Hepatocyte (in vitro differentiated cells): Measurements from ENCODE around the gene DNLZ. TPM values are rescaled to one million over a fixed set of nuclear protein-coding genes. Genes with fewer than 3 reads are reported as not detected.

Experiments
- DNase-seq: peaks from one replicate; pipeline ENCODE4 v3.0.0-alpha.2; 2016; ENCODE audit warnings: low spot score
- H2AFZ ChIP-seq: fragments of 200-600 bp; sonication (generic); 2 replicates; pipeline ENCODE4 v1.6.0; 2016; ENCODE audit warnings: antibody characterized with exemption, mild to moderate bottlenecking
- H3K27ac ChIP-seq: fragments of 200-600 bp; sonication (generic); 2 replicates; pipeline ENCODE4 v1.5.1; 2016; ENCODE audit warnings: mild to moderate bottlenecking
- H3K27me3 ChIP-seq: fragments of 200-600 bp; sonication (generic); 2 replicates; pipeline ENCODE4 v1.6.1; 2016
- H3K36me3 ChIP-seq: fragments of 200-600 bp; sonication (generic); replicated peaks from 2 replicates; pipeline ENCODE4 v1.5.1; 2016; ENCODE audit warnings: low read depth; ENCODE audit not compliant: insufficient read depth
- H3K4me1 ChIP-seq: fragments of 200-600 bp; sonication (generic); 2 replicates; pipeline ENCODE4 v1.5.1; 2016; ENCODE audit warnings: mild to moderate bottlenecking, moderate library complexity; ENCODE audit not compliant: insufficient read depth
- H3K4me2 ChIP-seq: fragments of 200-600 bp; sonication (generic); 2 replicates; pipeline ENCODE4 v1.6.0; 2016
- H3K4me3 ChIP-seq: fragments of 200-600 bp; sonication (generic); 2 replicates; pipeline ENCODE4 v1.5.1; 2016; ENCODE audit warnings: mild to moderate bottlenecking
- H3K79me2 ChIP-seq: fragments of 200-600 bp; sonication (generic); 2 replicates; pipeline ENCODE4 v1.6.0; 2017; ENCODE audit warnings: mild to moderate bottlenecking
- H3K9me2 ChIP-seq: fragments of 200-600 bp; sonication (generic); replicated peaks from 2 replicates; pipeline ENCODE4 v1.6.0; 2017; ENCODE audit warnings: mild to moderate bottlenecking; ENCODE audit not compliant: insufficient read depth
- H3K9me3 ChIP-seq: fragments of 200-600 bp; sonication (generic); 2 replicates; pipeline ENCODE4 v1.5.1; 2016; ENCODE audit warnings: low read depth, mild to moderate bottlenecking
- H4K20me1 ChIP-seq: fragments of 200-600 bp; sonication (generic); 2 replicates; pipeline ENCODE4 v1.6.0; 2016; ENCODE audit warnings: mild to moderate bottlenecking; ENCODE audit not compliant: insufficient read depth, poor library complexity, severe bottlenecking
- EZH2 ChIP-seq: fragments of 200-600 bp; sonication (generic); IDR thresholded peaks from 2 replicates; pipeline ENCODE4 v1.6.1; 2016; ENCODE audit warnings: antibody characterized with exemption, mild to moderate bottlenecking, borderline replicate concordance
- EZH2phosphoT487 ChIP-seq: fragments of 200-600 bp; sonication (generic); IDR thresholded peaks from one replicate; pipeline ENCODE4 v1.6.1; 2018; ENCODE audit warnings: antibody characterized with exemption, mild to moderate bottlenecking, low read depth, moderate library complexity; ENCODE audit not compliant: unreplicated experiment, severe bottlenecking
- WGBS: methylation state at CpG from one replicate; pipeline ENCODE4 v1.1.6; 2016; ENCODE audit warnings: low lambda C conversion rate; ENCODE audit errors: missing lambda C conversion rate; 5-methylcytosine and 5-hydroxymethylcytosine counted together
- polyA plus RNA-seq: library from polyadenylated mRNA; unstranded; fragments of >200 nt; fragmentation: Nextera tagmentation; extraction: Ambion mirVana; gene quantifications from 2 replicates; pipeline ENCODE4 v1.2.1, GENCODE V29; 2016
- total RNA-seq: library from RNA; depleted of rRNA; stranded (reverse); fragments of >200 nt; gene quantifications from 2 replicates; pipeline ENCODE4 v1.2.3, GENCODE V29; 2014
- TF ChIP-seq, protein P1 (sequence below): fragments of 200-600 bp; sonication (generic); IDR thresholded peaks from 2 replicates; pipeline ENCODE4 v1.5.1; 2016; ENCODE audit warnings: antibody characterized with exemption, mild to moderate bottlenecking; ENCODE audit not compliant: poor library complexity

DNLZ gene
- total and polyA plus RNA-seq, 2 experiments from 2014 or later, result 21.5 to 24.3 TPM

DNA sequence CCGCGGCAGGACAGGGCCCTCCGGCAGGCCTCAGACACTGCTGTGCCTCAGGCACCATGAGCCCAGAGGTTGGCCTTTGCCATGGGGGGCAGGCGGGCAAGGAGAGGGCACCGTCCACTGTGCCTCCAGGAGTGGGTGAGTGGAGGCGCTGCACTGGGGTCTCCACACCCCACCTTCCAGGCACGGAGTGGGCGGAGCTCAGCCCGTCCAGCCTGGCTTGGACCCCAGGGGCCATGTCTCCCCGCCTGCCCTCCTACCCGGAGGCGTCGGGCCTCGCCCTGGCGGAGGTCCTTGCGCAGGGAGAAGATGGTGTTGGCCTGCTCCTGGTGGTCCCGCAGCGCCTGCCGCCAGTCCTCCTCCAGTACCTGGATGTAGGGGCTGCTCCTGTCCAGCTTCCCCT lies 6.5 kb upstream of the DNLZ start:
- H3K27me3 ChIP-seq, result no peaks in the 10 kb centered on the region
- H3K4me3 ChIP-seq, result no peak overlapping the region
- no peak overlapping the region for H2AFZ ChIP-seq
- WGBS, result 98% methylated on average over 17 of the region's 19 CpGs
- H4K20me1 ChIP-seq, result no peaks in the 10 kb centered on the region
- no peak overlapping the region for H3K27ac ChIP-seq
- H3K79me2 ChIP-seq, result no peaks in the 10 kb centered on the region
- peaks cover 16% of the 10 kb centered on the region for H3K4me1 ChIP-seq
- TF ChIP-seq EZH2, result no peak
- TF ChIP-seq EZH2phosphoT487, result no peak
- TF ChIP-seq, protein P1, sequence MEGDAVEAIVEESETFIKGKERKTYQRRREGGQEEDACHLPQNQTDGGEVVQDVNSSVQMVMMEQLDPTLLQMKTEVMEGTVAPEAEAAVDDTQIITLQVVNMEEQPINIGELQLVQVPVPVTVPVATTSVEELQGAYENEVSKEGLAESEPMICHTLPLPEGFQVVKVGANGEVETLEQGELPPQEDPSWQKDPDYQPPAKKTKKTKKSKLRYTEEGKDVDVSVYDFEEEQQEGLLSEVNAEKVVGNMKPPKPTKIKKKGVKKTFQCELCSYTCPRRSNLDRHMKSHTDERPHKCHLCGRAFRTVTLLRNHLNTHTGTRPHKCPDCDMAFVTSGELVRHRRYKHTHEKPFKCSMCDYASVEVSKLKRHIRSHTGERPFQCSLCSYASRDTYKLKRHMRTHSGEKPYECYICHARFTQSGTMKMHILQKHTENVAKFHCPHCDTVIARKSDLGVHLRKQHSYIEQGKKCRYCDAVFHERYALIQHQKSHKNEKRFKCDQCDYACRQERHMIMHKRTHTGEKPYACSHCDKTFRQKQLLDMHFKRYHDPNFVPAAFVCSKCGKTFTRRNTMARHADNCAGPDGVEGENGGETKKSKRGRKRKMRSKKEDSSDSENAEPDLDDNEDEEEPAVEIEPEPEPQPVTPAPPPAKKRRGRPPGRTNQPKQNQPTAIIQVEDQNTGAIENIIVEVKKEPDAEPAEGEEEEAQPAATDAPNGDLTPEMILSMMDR, result no peak
- no peak overlapping the region for H3K4me2 ChIP-seq
- no peaks in the 10 kb centered on the region for H3K36me3 ChIP-seq
- no peaks in the 10 kb centered on the region for H3K9me2 ChIP-seq
- no peak for DNase-seq
- no peaks in the 10 kb centered on the region for H3K9me3 ChIP-seq

DNA sequence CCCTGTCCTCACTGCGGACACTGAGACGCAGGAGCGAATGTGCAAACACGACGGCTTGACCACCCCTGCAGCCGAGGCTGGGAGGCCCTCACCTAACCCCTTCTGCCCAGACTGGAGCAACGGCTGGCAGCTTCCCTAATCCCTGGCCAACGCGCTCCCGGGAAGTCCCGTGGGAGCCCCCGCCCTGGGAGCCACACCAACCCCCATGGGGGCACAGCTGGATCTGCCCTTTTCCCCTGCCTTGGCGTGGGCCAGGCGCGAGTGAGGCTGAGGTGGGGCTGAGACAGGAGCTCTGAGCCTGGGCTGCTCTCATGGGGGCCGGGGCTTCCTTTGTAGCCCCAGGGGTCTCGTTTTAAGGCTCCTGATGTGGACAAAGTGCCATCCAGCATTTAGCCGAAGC lies 4.6 kb upstream of the DNLZ start:
- TF ChIP-seq EZH2, result no peak
- TF ChIP-seq EZH2phosphoT487, result no peak
- TF ChIP-seq, protein P1, result no peak
- Histone ChIP-seq H3K36me3 (no peaks in the 10 kb centered on the region), H2AFZ (no peak overlapping the region), H3K27ac (no peak overlapping the region), H4K20me1 (no peaks in the 10 kb centered on the region), H3K4me1 (peaks cover 11% of the 10 kb centered on the region), H3K79me2 (no peaks in the 10 kb centered on the region), H3K9me2 (no peaks in the 10 kb centered on the region), H3K4me3 (no peak overlapping the region), H3K4me2 (no peak overlapping the region), H3K9me3 (no peaks in the 10 kb centered on the region), H3K27me3 (no peaks in the 10 kb centered on the region)
- DNase-seq, result no peak
- 88% methylated on average over 18 of the region's 18 CpGs for WGBS

DNA sequence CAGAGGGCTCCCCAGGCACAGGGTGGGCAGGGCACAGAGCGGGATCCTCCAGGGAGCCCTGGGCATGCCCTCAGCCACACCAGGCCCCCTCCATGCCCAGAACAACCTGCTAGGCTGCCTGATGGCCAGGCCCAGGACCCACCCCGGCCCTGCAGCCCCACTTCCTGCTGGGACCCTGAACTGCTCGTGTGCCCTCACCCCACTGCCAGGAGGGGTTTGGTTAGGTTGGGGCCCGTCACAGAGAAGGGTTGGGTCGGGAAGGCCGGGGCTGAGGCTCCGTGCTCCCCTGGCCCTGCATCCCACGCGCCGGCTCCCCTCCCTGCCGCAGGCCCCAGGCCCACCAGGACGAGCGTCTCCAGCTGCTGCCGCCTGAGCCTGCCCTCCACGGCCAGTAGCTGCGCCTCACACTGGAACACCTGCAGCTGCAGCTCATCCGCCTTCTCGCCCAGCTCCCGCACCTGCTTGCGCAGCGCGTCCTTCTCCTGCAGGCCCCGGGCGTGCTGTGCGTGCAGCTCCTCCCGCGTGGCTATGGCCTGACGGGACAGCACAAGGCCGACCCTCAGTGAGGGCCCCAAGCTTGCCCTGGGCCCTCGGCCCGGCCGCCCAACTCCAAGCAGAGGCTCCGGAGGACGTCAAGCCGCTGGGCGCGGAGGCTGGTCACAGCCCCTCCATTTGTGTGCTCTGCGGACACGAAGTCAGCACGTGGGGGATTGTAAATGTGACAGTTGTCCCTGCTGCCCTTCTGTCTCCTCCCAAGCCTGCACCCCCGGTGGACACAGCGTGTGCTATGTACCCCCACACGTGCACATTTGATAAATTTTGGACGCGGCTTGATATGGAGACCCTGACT lies 4.0 kb upstream of the DNLZ start:
- H4K20me1 ChIP-seq, result no peaks in the 10 kb centered on the region
- H3K79me2 ChIP-seq, result no peaks in the 10 kb centered on the region
- DNase-seq, result no peak
- WGBS, result 94% methylated on average over 35 of the region's 45 CpGs
- H3K4me3 ChIP-seq, result no peak overlapping the region
- no peaks in the 10 kb centered on the region for H3K9me3 ChIP-seq
- H3K9me2 ChIP-seq, result no peaks in the 10 kb centered on the region
- H3K4me2 ChIP-seq, result no peak overlapping the region
- H3K27me3 ChIP-seq, result no peaks in the 10 kb centered on the region
- H2AFZ ChIP-seq, result no peak overlapping the region
- H3K27ac ChIP-seq, result no peak overlapping the region
- TF ChIP-seq EZH2 (no peak), EZH2phosphoT487 (no peak)
- TF ChIP-seq, protein P1, result no peak
- H3K36me3 ChIP-seq, result no peaks in the 10 kb centered on the region
- H3K4me1 ChIP-seq, result peaks cover 4% of the 10 kb centered on the region
